Bone marrow (tissue), 2 donors: Measurements from ENCODE around the gene SALL4.

Source experiments
- DNase-seq, 2 donors: peaks; one replicate each; lab custom pipeline; 2025; lab: John Stamatoyannopoulos, UW

SALL4 gene

DNA sequence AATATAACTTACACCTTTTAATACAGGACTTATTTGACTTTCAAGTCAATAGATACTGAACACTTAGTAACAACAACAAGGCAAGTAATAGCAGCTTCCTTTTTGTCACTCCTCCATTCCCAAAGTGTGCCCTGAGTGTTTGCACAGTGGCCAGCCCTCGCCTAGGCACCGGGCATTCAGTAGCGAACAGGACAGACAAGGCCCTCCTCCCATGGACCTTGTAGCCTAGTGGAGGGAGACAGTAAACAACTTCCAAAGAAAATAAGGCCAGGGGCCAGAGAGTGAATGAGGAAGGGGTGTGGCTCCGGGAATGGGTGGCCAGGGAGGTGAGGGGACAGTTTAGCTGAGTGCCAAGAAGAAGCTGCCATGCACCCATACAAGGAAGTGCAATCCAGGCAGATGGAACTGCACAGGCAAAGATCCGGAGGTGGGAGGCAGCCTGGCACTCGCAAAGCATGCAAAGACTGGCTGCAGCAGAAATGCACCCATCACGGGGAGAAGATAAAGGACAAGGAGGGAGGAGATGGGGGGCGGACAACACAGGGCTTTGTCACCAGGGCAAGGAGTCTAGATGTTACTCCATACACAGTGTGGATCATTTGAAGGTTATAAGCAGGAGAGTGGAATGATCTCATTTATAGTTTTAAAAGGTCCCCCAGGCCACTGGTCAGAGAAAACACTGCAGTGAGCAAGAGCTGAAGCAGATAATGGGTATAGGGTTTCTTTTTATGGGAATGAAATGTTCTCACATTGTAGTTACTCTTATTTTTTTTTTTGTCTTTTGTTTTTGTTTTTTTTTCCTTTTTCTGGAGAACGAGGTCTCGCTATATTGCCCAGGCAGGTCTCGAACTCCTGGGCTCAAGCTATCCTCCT is 66.4 kb downstream of the SALL4 start:
- no peak for DNase-seq

- DNase-seq = no peak
These were observed 67.2 kb downstream of the SALL4 start for GRCh38 chr20:51734876-51735720.

DNA sequence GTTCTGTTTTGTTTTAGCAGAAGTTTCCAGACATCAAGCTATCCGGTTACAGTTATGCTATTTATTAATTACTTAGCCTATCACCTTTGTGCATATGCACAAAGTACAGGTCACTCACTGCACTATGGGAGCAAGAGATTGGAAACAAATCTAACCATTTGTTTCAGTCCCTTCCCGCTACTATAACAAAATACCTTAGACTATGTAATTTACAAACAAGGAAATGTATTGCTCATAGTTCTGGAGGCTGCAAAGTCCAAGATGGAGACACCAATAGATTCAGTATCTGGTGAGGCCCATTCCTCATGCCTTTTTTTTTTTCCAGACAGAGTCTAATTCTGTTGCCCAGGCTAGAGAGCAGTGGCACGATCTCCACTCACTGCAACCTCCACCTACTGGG is 69.3 kb downstream of the SALL4 start:
- no peak for DNase-seq
